ENCODE results near the gene KRT9.

DNA sequence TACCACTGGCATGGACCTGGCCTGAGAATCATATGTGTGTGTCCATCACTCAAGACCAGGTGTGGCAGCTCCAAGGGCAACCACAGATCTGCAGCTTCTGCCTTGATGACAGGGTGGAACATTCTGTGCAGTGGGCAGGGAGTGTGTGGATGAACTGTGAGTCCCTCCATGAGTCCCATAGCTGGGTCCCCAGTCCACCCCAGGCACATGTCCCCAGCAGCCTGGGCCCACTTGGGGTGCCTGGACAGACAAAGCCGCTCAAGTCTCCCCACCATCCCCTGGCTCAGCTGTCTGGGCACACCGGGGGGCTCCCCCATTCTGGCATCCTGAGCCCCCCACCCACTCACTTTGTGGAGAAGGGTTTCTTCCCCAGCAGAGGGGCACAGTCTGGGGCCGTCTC lies 45.3 kb upstream of the KRT9 start:
- TF ChIP-seq, protein P1, sequence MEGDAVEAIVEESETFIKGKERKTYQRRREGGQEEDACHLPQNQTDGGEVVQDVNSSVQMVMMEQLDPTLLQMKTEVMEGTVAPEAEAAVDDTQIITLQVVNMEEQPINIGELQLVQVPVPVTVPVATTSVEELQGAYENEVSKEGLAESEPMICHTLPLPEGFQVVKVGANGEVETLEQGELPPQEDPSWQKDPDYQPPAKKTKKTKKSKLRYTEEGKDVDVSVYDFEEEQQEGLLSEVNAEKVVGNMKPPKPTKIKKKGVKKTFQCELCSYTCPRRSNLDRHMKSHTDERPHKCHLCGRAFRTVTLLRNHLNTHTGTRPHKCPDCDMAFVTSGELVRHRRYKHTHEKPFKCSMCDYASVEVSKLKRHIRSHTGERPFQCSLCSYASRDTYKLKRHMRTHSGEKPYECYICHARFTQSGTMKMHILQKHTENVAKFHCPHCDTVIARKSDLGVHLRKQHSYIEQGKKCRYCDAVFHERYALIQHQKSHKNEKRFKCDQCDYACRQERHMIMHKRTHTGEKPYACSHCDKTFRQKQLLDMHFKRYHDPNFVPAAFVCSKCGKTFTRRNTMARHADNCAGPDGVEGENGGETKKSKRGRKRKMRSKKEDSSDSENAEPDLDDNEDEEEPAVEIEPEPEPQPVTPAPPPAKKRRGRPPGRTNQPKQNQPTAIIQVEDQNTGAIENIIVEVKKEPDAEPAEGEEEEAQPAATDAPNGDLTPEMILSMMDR (conservative IDR thresholded peaks at IDR 0.05; ENCODE audit: low read depth, low read length) = no peak
- TF ChIP-seq EZH2 (IDR thresholded peaks at IDR 0.05; ENCODE audit: borderline replicate concordance, low read depth, low read length, poor library complexity, severe bottlenecking) = no peak
